Peyer's patch (tissue), 4 donors: ENCODE results near the gene BHLHE23. TPM values are rescaled to one million over a fixed set of nuclear protein-coding genes. Genes with fewer than 3 reads are reported as not detected.

ENCODE experiments used
- DNase-seq, 3 donors: peaks; one replicate each; pipeline ENCODE4 v3.0.0-alpha.2; 2017 to 2019
- H3K27ac ChIP-seq, 4 donors: fragments of 200-600 bp; sonication (generic); one replicate each; pipeline ENCODE4 v1.5.1; 2016 to 2019
- H3K27me3 ChIP-seq, 2 donors: fragments of 200-600 bp; sonication (generic); one replicate each; pipeline ENCODE4 v1.5.1; 2019
- H3K36me3 ChIP-seq, 3 donors: fragments of 200-600 bp; sonication (generic); one replicate each; pipeline ENCODE4 v1.5.1; 2016 to 2019
- H3K4me1 ChIP-seq, 4 donors: fragments of 200-600 bp; sonication (generic); one replicate each; pipeline ENCODE4 v1.5.1; 2016 to 2019
- H3K4me3 ChIP-seq, 4 donors: fragments of 200-600 bp; sonication (generic); 1 replicate in 3 of 4; 2 replicates in 1 of 4; pipeline ENCODE4 v1.5.1; 2016 to 2019; ENCODE audit warnings: mild to moderate bottlenecking in 1 of 4
- H3K9me3 ChIP-seq, 4 donors: fragments of 200-600 bp; sonication (generic); one replicate each; pipeline ENCODE4 v1.5.1; 2016 to 2019; ENCODE audit warnings: mild to moderate bottlenecking in 1 of 4
- POLR2A ChIP-seq, 2 donors: fragments of 450-650 bp; IDR thresholded peaks; one replicate each; pipeline ENCODE4 v1.5.1; 2017; ENCODE audit warnings: antibody characterized with exemption in 2 of 2, mild to moderate bottlenecking in 2 of 2, moderate library complexity in 2 of 2
- total RNA-seq, 4 donors: library from RNA; depleted of rRNA; stranded (reverse); fragments of >200 nt; gene quantifications; one replicate each; pipeline ENCODE4 v1.1.0, GENCODE V29; 2016
- TF ChIP-seq, protein P1 (sequence below), 6 experiments: fragments of 450-650 bp in 4 of 6; fragments of 200-600 bp in 2 of 6; sonication (generic) in 1 of 6; IDR thresholded peaks; one replicate each; pipeline ENCODE4 v1.5.1; 2017 to 2019; ENCODE audit warnings: antibody characterized with exemption in 6 of 6, mild to moderate bottlenecking in 3 of 6, moderate library complexity in 1 of 6

Gene BHLHE23
- total RNA-seq, 4 donors from 2014 or later: not detected

GRCh38 chr20:63048516-63049190 lies 41.9 kb upstream of the BHLHE23 start:
- TF ChIP-seq, protein P1, sequence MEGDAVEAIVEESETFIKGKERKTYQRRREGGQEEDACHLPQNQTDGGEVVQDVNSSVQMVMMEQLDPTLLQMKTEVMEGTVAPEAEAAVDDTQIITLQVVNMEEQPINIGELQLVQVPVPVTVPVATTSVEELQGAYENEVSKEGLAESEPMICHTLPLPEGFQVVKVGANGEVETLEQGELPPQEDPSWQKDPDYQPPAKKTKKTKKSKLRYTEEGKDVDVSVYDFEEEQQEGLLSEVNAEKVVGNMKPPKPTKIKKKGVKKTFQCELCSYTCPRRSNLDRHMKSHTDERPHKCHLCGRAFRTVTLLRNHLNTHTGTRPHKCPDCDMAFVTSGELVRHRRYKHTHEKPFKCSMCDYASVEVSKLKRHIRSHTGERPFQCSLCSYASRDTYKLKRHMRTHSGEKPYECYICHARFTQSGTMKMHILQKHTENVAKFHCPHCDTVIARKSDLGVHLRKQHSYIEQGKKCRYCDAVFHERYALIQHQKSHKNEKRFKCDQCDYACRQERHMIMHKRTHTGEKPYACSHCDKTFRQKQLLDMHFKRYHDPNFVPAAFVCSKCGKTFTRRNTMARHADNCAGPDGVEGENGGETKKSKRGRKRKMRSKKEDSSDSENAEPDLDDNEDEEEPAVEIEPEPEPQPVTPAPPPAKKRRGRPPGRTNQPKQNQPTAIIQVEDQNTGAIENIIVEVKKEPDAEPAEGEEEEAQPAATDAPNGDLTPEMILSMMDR (IDR thresholded peaks at IDR 0.05): no peak
- no peak for TF ChIP-seq POLR2A (IDR thresholded peaks at IDR 0.05)
- Histone ChIP-seq H3K4me1 (no peaks in the 10 kb centered on the region), H3K36me3 (no peaks in the 10 kb centered on the region), H3K4me3 (no peak overlapping the region), H3K27me3 (no peaks in the 10 kb centered on the region), H3K9me3 (no peaks in the 10 kb centered on the region), H3K27ac (no peak overlapping the region)
- DNase-seq: no peak

- Histone ChIP-seq H3K36me3 (no peaks in the 10 kb centered on the region), H3K27me3 (no peaks in the 10 kb centered on the region), H3K27ac (no peak overlapping the region), H3K4me1 (no peaks in the 10 kb centered on the region), H3K4me3 (no peak overlapping the region), H3K9me3 (no peaks in the 10 kb centered on the region)
- TF ChIP-seq, protein P1 (IDR thresholded peaks at IDR 0.05): no peak
- no peak for TF ChIP-seq POLR2A (IDR thresholded peaks at IDR 0.05)
- no peak for DNase-seq
Measured at GRCh38 chr20:63047946-63048345, 41.2 kb upstream of the BHLHE23 start.

DNA sequence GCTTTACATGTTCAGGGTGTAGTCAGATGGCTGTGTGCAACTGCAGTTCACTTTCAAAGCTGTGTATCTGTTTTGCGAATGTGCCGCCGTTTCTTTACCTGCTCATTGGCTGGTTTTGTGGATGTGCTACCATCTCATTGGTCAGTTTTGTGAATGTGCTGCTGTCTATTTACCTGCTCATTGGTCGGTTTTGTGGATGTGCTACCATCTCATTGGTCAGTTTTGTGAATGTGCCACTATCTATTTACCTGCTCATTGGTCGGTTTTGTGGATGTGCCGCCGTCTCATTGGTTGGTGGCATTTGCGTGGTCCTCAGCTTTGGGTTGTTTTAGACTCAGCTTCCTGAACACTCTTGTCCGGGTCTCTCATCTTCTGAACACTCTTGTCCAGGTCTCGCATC lies 40.5 kb upstream of the BHLHE23 start:
- Histone ChIP-seq H3K4me1 (no peaks in the 10 kb centered on the region), H3K27me3 (no peaks in the 10 kb centered on the region), H3K27ac (no peak overlapping the region), H3K36me3 (no peaks in the 10 kb centered on the region), H3K4me3 (no peak overlapping the region), H3K9me3 (no peaks in the 10 kb centered on the region)
- DNase-seq: no peak
- no peak for TF ChIP-seq POLR2A (IDR thresholded peaks at IDR 0.05)
- TF ChIP-seq, protein P1 (IDR thresholded peaks at IDR 0.05): no peak

DNA sequence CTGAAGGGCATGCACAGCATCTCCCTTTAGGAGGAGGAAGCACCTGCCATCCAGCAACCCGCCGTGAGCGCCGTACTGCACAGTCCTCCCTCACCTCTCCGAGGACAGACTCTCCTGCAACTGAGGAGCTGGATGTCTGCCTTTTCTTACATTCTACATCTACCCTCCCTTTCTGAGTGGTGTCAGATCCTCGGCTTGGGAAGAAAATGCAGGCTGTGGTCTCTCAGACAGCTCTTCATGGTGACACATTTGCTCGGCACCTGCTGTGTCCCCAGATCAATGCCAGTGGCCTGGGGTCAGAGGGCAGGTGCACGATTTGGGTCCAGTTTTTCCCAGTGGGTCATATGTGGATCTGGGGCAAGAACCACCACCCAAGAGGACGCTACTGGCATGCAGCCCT lies 40.1 kb upstream of the BHLHE23 start:
- Histone ChIP-seq H3K27me3 (no peaks in the 10 kb centered on the region), H3K4me3 (no peak overlapping the region), H3K9me3 (no peaks in the 10 kb centered on the region), H3K4me1 (no peaks in the 10 kb centered on the region), H3K27ac (no peak overlapping the region), H3K36me3 (no peaks in the 10 kb centered on the region)
- TF ChIP-seq, protein P1 (IDR thresholded peaks at IDR 0.05): no peak
- DNase-seq: no peak

- DNase-seq: no peak
- H3K4me1 ChIP-seq: no peaks in the 10 kb centered on the region
- no peaks in the 10 kb centered on the region for H3K27me3 ChIP-seq
Measured at GRCh38 chr20:63045991-63046390, 39.2 kb upstream of the BHLHE23 start.

More at GRCh38 chr20:63045991-63046390, 39.2 kb upstream of the BHLHE23 start:
- Histone ChIP-seq H3K36me3 (no peaks in the 10 kb centered on the region), H3K4me3 (no peak overlapping the region), H3K9me3 (no peaks in the 10 kb centered on the region), H3K27ac (no peak overlapping the region)
- no peak for TF ChIP-seq POLR2A (IDR thresholded peaks at IDR 0.05)
- TF ChIP-seq, protein P1 (IDR thresholded peaks at IDR 0.05): no peak
